ENCODE measurements around the gene DTWD2.
"Not testable (repeated sequence)": the region's sequence is repeated elsewhere in the genome, so short reads cannot be mapped to it uniquely, and the experiment has no call there.

DTWD2 gene

DNA sequence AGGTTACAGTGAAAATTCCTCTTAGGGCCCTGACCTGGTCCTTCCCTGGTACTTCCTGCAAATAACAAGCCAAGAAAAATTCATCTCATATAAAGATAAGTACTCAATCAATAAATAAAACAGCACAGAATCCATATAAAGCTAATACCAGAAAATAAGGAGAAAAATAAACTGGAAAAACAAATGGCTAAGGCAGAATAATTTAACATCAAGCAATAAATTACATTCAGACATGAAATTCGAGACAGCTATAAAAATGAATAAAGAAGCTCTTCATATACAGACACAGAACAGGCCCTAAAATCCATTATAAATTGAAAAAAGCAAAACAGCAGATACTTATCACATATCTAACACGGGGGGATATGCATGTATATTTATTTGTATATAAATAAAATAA is 99.2 kb downstream of the DTWD2 start:
- Histone ChIP-seq H3K36me3 (ENCODE audit: control insufficient read depth, insufficient read depth, low read length) (no peaks in the 10 kb centered on the region), H3K27me3 (ENCODE audit: control insufficient read depth, insufficient read depth, low read length, poor library complexity, severe bottlenecking) (no peaks in the 10 kb centered on the region), H3K4me3 (ENCODE audit: insufficient read depth, low read depth, low read length) (no peak overlapping the region), H3K4me1 (ENCODE audit: control insufficient read depth, insufficient read depth, low read length) (no peaks in the 10 kb centered on the region), H3K27ac (ENCODE audit: insufficient read depth, low read depth, low read length, poor library complexity, severe bottlenecking) (no peak overlapping the region), H3K9me3 (ENCODE audit: control insufficient read depth, low read length) (no peaks in the 10 kb centered on the region)
- 80% methylated on average over 1 of the region's 2 CpGs for WGBS, 2 experiments

DNA sequence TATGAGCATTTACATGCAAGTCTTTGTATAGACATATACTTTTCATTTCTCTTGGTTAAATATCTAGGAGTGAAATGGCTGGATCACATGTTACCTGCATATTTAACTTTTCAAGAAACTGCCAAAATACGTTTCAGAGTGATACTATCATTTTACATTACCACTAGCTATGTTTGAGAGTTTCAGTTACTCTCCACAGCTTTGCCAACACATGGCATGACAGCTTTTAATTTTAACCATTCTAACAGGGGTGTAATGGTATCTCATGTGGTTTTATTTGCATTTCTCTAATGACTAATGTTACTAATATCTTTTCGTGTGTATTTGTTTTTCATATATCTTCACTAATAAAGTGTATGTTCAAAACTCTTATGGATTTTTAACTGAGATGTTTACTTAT is 99.8 kb downstream of the DTWD2 start:
- no peak overlapping the region for H3K4me3 ChIP-seq (ENCODE audit: insufficient read depth, low read depth, low read length)
- no peaks in the 10 kb centered on the region for H3K27me3 ChIP-seq (ENCODE audit: control insufficient read depth, insufficient read depth, low read length, poor library complexity, severe bottlenecking)
- H3K36me3 ChIP-seq (ENCODE audit: control insufficient read depth, insufficient read depth, low read length): no peaks in the 10 kb centered on the region
- no peak overlapping the region for H3K27ac ChIP-seq (ENCODE audit: insufficient read depth, low read depth, low read length, poor library complexity, severe bottlenecking)
- H3K9me3 ChIP-seq (ENCODE audit: control insufficient read depth, low read length): no peaks in the 10 kb centered on the region
- H3K4me1 ChIP-seq (ENCODE audit: control insufficient read depth, insufficient read depth, low read length): no peaks in the 10 kb centered on the region
- WGBS, 2 experiments: 68 to 78% methylated on average over 1 of the region's 2 CpGs

DNA sequence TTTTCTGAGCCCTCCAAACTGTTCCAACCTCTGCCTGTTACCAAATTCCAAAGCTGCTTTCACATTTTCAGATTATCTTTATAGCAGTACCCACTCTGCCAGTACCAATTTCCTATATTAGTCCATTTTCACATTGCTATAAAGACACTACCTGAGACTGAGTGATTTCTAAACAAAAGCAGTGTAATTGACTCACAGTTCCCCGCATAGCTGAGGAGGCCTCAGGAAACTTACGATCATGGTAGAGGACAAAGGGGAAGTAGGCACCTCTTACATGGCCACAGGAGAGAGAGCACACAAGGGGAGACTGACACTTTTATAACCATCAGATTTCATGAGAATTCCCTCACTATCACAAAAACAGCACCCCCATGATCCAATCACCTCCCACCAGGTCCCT is 105.0 kb downstream of the DTWD2 start:
- H3K27me3 ChIP-seq (ENCODE audit: control insufficient read depth, insufficient read depth, low read length, poor library complexity, severe bottlenecking): no peaks in the 10 kb centered on the region
- H3K9me3 ChIP-seq (ENCODE audit: control insufficient read depth, low read length): no peaks in the 10 kb centered on the region
- H3K36me3 ChIP-seq (ENCODE audit: control insufficient read depth, insufficient read depth, low read length): no peaks in the 10 kb centered on the region
- H3K4me1 ChIP-seq (ENCODE audit: control insufficient read depth, insufficient read depth, low read length): no peaks in the 10 kb centered on the region
- H3K27ac ChIP-seq (ENCODE audit: insufficient read depth, low read depth, low read length, poor library complexity, severe bottlenecking): no peak overlapping the region
- no peak overlapping the region for H3K4me3 ChIP-seq (ENCODE audit: insufficient read depth, low read depth, low read length)
- WGBS, 2 experiments: 86 to 87% methylated on average over 2 of the region's 2 CpGs

DNA sequence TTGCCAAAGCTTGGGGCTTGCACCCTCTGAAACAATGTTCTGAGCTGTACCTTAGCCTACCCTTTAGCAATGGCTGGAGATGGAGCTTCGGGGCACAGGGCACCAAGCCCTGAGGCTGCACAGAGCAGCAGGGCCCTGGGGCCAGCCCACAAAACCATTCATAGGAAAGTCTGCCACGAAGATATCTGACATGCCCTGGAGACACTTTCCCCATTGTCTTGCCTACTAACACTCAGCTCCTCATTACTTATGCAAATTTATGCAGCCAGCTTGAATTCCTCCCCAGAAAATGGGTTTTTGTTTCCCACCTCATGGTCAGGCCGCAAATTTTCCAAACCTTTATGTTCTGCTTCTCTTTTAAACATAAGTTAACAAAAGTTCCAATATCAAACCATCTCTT is 105.7 kb downstream of the DTWD2 start:
- Histone ChIP-seq H3K9me3 (ENCODE audit: control insufficient read depth, low read length) (no peaks in the 10 kb centered on the region), H3K27ac (ENCODE audit: insufficient read depth, low read depth, low read length, poor library complexity, severe bottlenecking) (no peak overlapping the region), H3K4me3 (ENCODE audit: insufficient read depth, low read depth, low read length) (no peak overlapping the region), H3K36me3 (ENCODE audit: control insufficient read depth, insufficient read depth, low read length) (no peaks in the 10 kb centered on the region), H3K27me3 (ENCODE audit: control insufficient read depth, insufficient read depth, low read length, poor library complexity, severe bottlenecking) (no peaks in the 10 kb centered on the region), H3K4me1 (ENCODE audit: control insufficient read depth, insufficient read depth, low read length) (no peaks in the 10 kb centered on the region)
- WGBS, 2 experiments: 70 to 72% methylated on average over 3 of the region's 3 CpGs

DNA sequence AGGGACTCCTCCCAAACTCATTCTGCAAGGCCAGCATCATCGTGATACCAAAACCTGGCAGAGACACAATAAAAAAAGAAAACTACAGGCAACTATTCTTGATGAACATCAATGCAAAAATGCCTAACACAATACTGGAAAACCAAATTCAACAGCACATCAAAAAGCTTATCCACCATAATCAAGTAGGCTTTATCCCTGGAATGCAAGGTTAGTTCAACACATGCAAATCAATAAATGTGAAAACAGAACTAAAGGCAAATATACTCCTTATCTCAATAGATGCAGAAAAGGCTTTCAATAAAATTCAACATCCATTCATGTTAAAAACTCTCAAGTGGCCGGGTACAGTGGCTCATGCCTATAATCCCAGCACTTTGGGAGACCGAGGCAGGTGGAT is 111.5 kb downstream of the DTWD2 start:
- H3K27ac ChIP-seq (ENCODE audit: insufficient read depth, low read depth, low read length, poor library complexity, severe bottlenecking); H3K4me3 ChIP-seq (ENCODE audit: insufficient read depth, low read depth, low read length); H3K9me3 ChIP-seq (ENCODE audit: control insufficient read depth, low read length); H3K36me3 ChIP-seq (ENCODE audit: control insufficient read depth, insufficient read depth, low read length); H3K4me1 ChIP-seq (ENCODE audit: control insufficient read depth, insufficient read depth, low read length); H3K27me3 ChIP-seq (ENCODE audit: control insufficient read depth, insufficient read depth, low read length, poor library complexity, severe bottlenecking): not testable (repeated sequence)
- 64 to 73% methylated on average over 2 to 3 of the region's 3 CpGs for WGBS, 2 experiments

DNA sequence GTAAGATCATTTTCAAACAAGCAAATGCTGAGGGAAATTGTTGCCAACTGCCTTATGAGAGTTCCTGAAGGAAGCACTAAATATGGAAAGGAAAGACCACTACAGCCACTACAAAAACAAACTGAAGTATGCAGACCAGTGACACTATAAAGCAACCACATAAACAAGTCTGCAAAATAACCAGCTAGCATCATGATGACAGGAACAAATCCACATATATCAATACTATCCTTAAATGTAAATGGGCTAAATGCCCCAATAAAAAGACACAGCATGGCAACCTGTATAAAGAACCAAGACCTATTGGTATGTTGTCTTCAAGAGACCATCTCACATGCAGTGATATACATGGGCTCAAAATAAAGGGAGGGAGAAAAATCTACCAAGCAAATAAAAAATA is 113.2 kb downstream of the DTWD2 start:
- H3K36me3 ChIP-seq (ENCODE audit: control insufficient read depth, insufficient read depth, low read length): no peaks in the 10 kb centered on the region
- H3K9me3 ChIP-seq (ENCODE audit: control insufficient read depth, low read length): peaks cover 2% of the 10 kb centered on the region
- no peak overlapping the region for H3K4me3 ChIP-seq (ENCODE audit: insufficient read depth, low read depth, low read length)
- no peaks in the 10 kb centered on the region for H3K4me1 ChIP-seq (ENCODE audit: control insufficient read depth, insufficient read depth, low read length)
- no peak overlapping the region for H3K27ac ChIP-seq (ENCODE audit: insufficient read depth, low read depth, low read length, poor library complexity, severe bottlenecking)
- H3K27me3 ChIP-seq (ENCODE audit: control insufficient read depth, insufficient read depth, low read length, poor library complexity, severe bottlenecking): no peaks in the 10 kb centered on the region

DNA sequence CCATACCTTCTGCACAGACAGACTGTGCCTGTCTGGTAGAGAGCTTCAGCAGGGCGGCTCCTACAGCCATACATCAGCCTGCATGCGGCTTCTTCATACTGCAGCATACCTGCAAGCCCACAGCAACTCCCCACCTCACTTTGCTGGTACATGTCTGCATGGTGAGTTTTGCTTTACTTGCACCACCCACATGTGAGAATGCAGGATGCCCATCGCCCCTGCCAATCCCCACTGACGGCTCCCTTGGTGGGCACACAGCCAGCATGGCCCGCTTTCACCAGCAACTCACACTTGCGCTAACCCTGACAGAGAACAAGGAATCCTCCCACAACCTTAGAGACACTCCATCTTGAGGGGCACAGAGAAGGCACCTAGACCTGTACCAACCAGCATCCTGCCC is 114.9 kb downstream of the DTWD2 start:
- Histone ChIP-seq H3K27ac (ENCODE audit: insufficient read depth, low read depth, low read length, poor library complexity, severe bottlenecking) (no peak overlapping the region), H3K27me3 (ENCODE audit: control insufficient read depth, insufficient read depth, low read length, poor library complexity, severe bottlenecking) (no peaks in the 10 kb centered on the region), H3K9me3 (ENCODE audit: control insufficient read depth, low read length) (peaks cover 2% of the 10 kb centered on the region), H3K4me1 (ENCODE audit: control insufficient read depth, insufficient read depth, low read length) (no peaks in the 10 kb centered on the region), H3K4me3 (ENCODE audit: insufficient read depth, low read depth, low read length) (no peak overlapping the region), H3K36me3 (ENCODE audit: control insufficient read depth, insufficient read depth, low read length) (no peaks in the 10 kb centered on the region)
- 93 to 96% methylated on average over 6 of the region's 6 CpGs for WGBS, 2 experiments

DNA sequence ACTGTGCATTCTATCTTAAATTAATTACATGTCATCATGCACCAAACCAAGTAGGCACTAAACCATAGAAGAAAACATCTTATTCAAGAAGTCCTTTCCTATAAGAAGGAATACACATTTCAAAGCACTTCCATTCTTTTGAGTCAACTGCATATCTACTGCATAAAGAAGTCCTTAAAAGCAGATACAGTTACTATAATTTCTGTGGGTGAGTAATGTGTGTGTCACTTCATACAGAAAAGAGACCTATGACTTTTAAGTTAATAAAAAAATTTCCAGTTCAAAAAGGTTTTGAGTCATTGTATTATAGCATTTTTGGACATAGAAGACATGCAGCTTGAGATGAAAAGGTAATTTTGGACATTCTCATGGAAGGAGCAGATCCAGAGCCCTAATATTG is 125.0 kb downstream of the DTWD2 start:
- Histone ChIP-seq H3K4me1 (ENCODE audit: control insufficient read depth, insufficient read depth, low read length) (no peaks in the 10 kb centered on the region), H3K4me3 (ENCODE audit: insufficient read depth, low read depth, low read length) (no peak overlapping the region), H3K27me3 (ENCODE audit: control insufficient read depth, insufficient read depth, low read length, poor library complexity, severe bottlenecking) (no peaks in the 10 kb centered on the region), H3K36me3 (ENCODE audit: control insufficient read depth, insufficient read depth, low read length) (no peaks in the 10 kb centered on the region), H3K9me3 (ENCODE audit: control insufficient read depth, low read length) (no peaks in the 10 kb centered on the region), H3K27ac (ENCODE audit: insufficient read depth, low read depth, low read length, poor library complexity, severe bottlenecking) (no peak overlapping the region)

DNA sequence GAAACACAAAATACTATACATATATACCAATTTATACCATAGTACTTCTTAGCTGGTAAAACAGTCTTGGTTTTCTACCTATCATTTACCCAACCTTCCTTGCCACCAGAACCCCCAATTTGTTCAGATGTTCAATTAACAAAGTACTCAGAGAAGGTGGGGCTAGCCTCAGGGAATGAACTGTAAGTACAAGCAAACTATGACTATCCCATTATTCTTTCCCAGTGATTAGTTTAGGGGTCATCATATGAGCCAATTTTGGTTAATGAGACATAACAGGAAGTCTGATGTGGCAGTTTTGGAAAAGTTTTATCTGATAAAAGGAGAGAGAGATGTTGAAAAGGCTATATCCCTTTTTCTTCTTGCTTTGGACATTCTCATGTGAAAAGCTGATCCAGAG is 125.8 kb downstream of the DTWD2 start:
- Histone ChIP-seq H3K36me3 (ENCODE audit: control insufficient read depth, insufficient read depth, low read length) (no peaks in the 10 kb centered on the region), H3K4me1 (ENCODE audit: control insufficient read depth, insufficient read depth, low read length) (no peaks in the 10 kb centered on the region), H3K9me3 (ENCODE audit: control insufficient read depth, low read length) (no peaks in the 10 kb centered on the region), H3K27ac (ENCODE audit: insufficient read depth, low read depth, low read length, poor library complexity, severe bottlenecking) (no peak overlapping the region), H3K4me3 (ENCODE audit: insufficient read depth, low read depth, low read length) (no peak overlapping the region), H3K27me3 (ENCODE audit: control insufficient read depth, insufficient read depth, low read length, poor library complexity, severe bottlenecking) (no peaks in the 10 kb centered on the region)

DNA sequence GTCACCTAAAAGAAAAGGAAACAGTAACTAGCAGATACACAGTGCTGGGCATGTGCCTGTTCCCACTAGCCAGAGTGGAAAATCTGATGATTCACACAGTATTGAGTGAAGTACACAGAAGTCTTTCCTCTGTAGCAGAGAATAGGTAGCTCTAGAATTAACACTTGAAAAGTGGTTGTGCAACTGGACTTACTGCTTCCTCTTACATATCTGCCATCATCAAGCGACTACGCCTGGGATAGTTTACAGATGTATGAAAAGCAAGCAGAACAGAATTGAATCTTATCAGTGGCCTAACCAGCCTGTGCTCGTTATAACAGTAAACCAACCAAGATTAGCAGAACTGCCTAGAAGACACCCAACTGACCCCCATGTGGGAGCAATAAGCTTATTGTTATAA is 130.6 kb downstream of the DTWD2 start:
- Histone ChIP-seq H3K27ac (ENCODE audit: insufficient read depth, low read depth, low read length, poor library complexity, severe bottlenecking) (no peak overlapping the region), H3K27me3 (ENCODE audit: control insufficient read depth, insufficient read depth, low read length, poor library complexity, severe bottlenecking) (no peaks in the 10 kb centered on the region)
- WGBS, 2 experiments: 94 to 97% methylated on average over 3 of the region's 3 CpGs

DNA sequence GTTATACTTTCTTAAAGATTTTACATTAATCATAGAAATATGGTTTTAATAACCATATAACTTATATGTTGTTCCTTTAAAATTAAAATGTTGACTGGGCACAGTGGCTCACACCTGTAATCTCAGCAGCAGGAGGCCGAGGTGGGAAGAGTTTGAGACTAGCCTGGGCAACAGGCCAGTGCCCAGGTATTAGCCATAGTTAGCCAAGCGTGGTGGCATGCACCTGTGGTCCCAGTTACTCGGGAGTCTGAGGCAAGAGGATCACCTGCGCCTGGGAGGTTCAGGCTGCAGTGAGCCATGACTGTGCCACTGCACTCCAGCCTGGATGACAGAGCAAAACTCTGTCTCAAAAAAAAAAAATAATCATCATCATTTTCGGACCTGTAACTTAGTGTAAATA is 133.5 kb downstream of the DTWD2 start:
- no peaks in the 10 kb centered on the region for H3K36me3 ChIP-seq (ENCODE audit: control insufficient read depth, insufficient read depth, low read length)
- no peak overlapping the region for H3K4me3 ChIP-seq (ENCODE audit: insufficient read depth, low read depth, low read length)
- peaks cover 3% of the 10 kb centered on the region for H3K9me3 ChIP-seq (ENCODE audit: control insufficient read depth, low read length)
- no peaks in the 10 kb centered on the region for H3K27me3 ChIP-seq (ENCODE audit: control insufficient read depth, insufficient read depth, low read length, poor library complexity, severe bottlenecking)
- H3K4me1 ChIP-seq (ENCODE audit: control insufficient read depth, insufficient read depth, low read length): no peaks in the 10 kb centered on the region
- WGBS, 2 experiments: 92 to 95% methylated on average over 4 of the region's 5 CpGs
- no peak overlapping the region for H3K27ac ChIP-seq (ENCODE audit: insufficient read depth, low read depth, low read length, poor library complexity, severe bottlenecking)

More for the DNA sequence above, 130.6 kb downstream of the DTWD2 start:
- Histone ChIP-seq H3K4me1 (ENCODE audit: control insufficient read depth, insufficient read depth, low read length) (no peaks in the 10 kb centered on the region), H3K36me3 (ENCODE audit: control insufficient read depth, insufficient read depth, low read length) (no peaks in the 10 kb centered on the region), H3K9me3 (ENCODE audit: control insufficient read depth, low read length) (no peaks in the 10 kb centered on the region), H3K4me3 (ENCODE audit: insufficient read depth, low read depth, low read length) (no peak overlapping the region)
